Measurements from ENCODE around the gene ZNF133.

Gene ZNF133

GRCh38 chr20:18250217-18250616 lies 38.1 kb upstream of the ZNF133 start:
- Histone ChIP-seq H3K36me3 (ENCODE audit: insufficient read depth, low read length) (no peaks in the 10 kb centered on the region), H3K79me2 (ENCODE audit: insufficient read depth, low read length) (no peaks in the 10 kb centered on the region), H2AFZ (ENCODE audit: low read length) (no peak overlapping the region), H3K27me3 (ENCODE audit: insufficient read depth, low read length, poor library complexity, severe bottlenecking) (no peaks in the 10 kb centered on the region), H3K9me3 (ENCODE audit: insufficient read depth, low read depth, low read length) (no peaks in the 10 kb centered on the region), H3K4me1 (ENCODE audit: insufficient read depth, low read length, poor library complexity, severe bottlenecking) (no peaks in the 10 kb centered on the region), H3K4me3 (ENCODE audit: low read length, poor library complexity, severe bottlenecking) (no peak overlapping the region), H3K9me2 (replicated peaks; ENCODE audit: low read depth, low read length) (no peaks in the 10 kb centered on the region), H3K9ac (ENCODE audit: low read depth, low read length, poor library complexity, severe bottlenecking) (no peak overlapping the region), H3F3A (ENCODE audit: low read depth) (no peaks in the 10 kb centered on the region), H4K20me1 (ENCODE audit: insufficient read depth, low read length, poor library complexity, severe bottlenecking) (no peaks in the 10 kb centered on the region), H3K4me2 (ENCODE audit: low read depth, low read length, poor library complexity, severe bottlenecking) (no peak overlapping the region)
- TF ChIP-seq CTCF (conservative IDR thresholded peaks at IDR 0.05; ENCODE audit: low read length) (no peak), EZH2phosphoT487 (IDR thresholded peaks at IDR 0.05; ENCODE audit: borderline replicate concordance) (no peak)

- TF ChIP-seq EZH2phosphoT487 (IDR thresholded peaks at IDR 0.05; ENCODE audit: borderline replicate concordance) (no peak), CTCF (conservative IDR thresholded peaks at IDR 0.05; ENCODE audit: low read length) (no peak)
- no peaks in the 10 kb centered on the region for H3K4me1 ChIP-seq (ENCODE audit: insufficient read depth, low read length, poor library complexity, severe bottlenecking)
- no peaks in the 10 kb centered on the region for H4K20me1 ChIP-seq (ENCODE audit: insufficient read depth, low read length, poor library complexity, severe bottlenecking)
- H3F3A ChIP-seq (ENCODE audit: low read depth) = no peaks in the 10 kb centered on the region
- H3K9ac ChIP-seq (ENCODE audit: low read depth, low read length, poor library complexity, severe bottlenecking) = no peak overlapping the region
- no peak overlapping the region for H3K4me2 ChIP-seq (ENCODE audit: low read depth, low read length, poor library complexity, severe bottlenecking)
- no peak overlapping the region for H3K4me3 ChIP-seq (ENCODE audit: low read length, poor library complexity, severe bottlenecking)
- H3K9me3 ChIP-seq (ENCODE audit: insufficient read depth, low read depth, low read length) = no peaks in the 10 kb centered on the region
- no peaks in the 10 kb centered on the region for H3K9me2 ChIP-seq (replicated peaks; ENCODE audit: low read depth, low read length)
- no peak overlapping the region for H2AFZ ChIP-seq (ENCODE audit: low read length)
- no peaks in the 10 kb centered on the region for H3K27me3 ChIP-seq (ENCODE audit: insufficient read depth, low read length, poor library complexity, severe bottlenecking)
- H3K79me2 ChIP-seq (ENCODE audit: insufficient read depth, low read length) = no peaks in the 10 kb centered on the region
- H3K36me3 ChIP-seq (ENCODE audit: insufficient read depth, low read length) = no peaks in the 10 kb centered on the region
Observed at GRCh38 chr20:18252597-18253451, 35.5 kb upstream of the ZNF133 start.

- H3K4me3 ChIP-seq (ENCODE audit: low read length, poor library complexity, severe bottlenecking) = no peak overlapping the region
- H3K9me2 ChIP-seq (replicated peaks; ENCODE audit: low read depth, low read length) = no peaks in the 10 kb centered on the region
- H3K4me2 ChIP-seq (ENCODE audit: low read depth, low read length, poor library complexity, severe bottlenecking) = no peak overlapping the region
- no peaks in the 10 kb centered on the region for H3F3A ChIP-seq (ENCODE audit: low read depth)
- no peaks in the 10 kb centered on the region for H3K4me1 ChIP-seq (ENCODE audit: insufficient read depth, low read length, poor library complexity, severe bottlenecking)
- no peaks in the 10 kb centered on the region for H3K9me3 ChIP-seq (ENCODE audit: insufficient read depth, low read depth, low read length)
- no peaks in the 10 kb centered on the region for H3K79me2 ChIP-seq (ENCODE audit: insufficient read depth, low read length)
- no peak overlapping the region for H3K9ac ChIP-seq (ENCODE audit: low read depth, low read length, poor library complexity, severe bottlenecking)
- H3K27me3 ChIP-seq (ENCODE audit: insufficient read depth, low read length, poor library complexity, severe bottlenecking) = no peaks in the 10 kb centered on the region
- H2AFZ ChIP-seq (ENCODE audit: low read length) = no peak overlapping the region
- no peaks in the 10 kb centered on the region for H3K36me3 ChIP-seq (ENCODE audit: insufficient read depth, low read length)
- H4K20me1 ChIP-seq (ENCODE audit: insufficient read depth, low read length, poor library complexity, severe bottlenecking) = no peaks in the 10 kb centered on the region
- TF ChIP-seq CTCF (conservative IDR thresholded peaks at IDR 0.05; ENCODE audit: low read length) (no peak), EZH2phosphoT487 (IDR thresholded peaks at IDR 0.05; ENCODE audit: borderline replicate concordance) (no peak)
Observed at GRCh38 chr20:18254615-18255014, 33.7 kb upstream of the ZNF133 start.
